Femur (tissue), 1 donor: Measurements from ENCODE around the gene MUC16.

Source experiments
- DNase-seq: peaks from one replicate; pipeline ENCODE4 v3.0.0-alpha.2; 2017

MUC16 gene

GRCh38 chr19:9000933-9001332, 9.3 kb downstream of the MUC16 start:
- no peak for DNase-seq

GRCh38 chr19:8988204-8988603, 22.0 kb downstream of the MUC16 start:
- DNase-seq, result no peak

- no peak for DNase-seq
Observed at GRCh38 chr19:8986296-8986695, 23.9 kb downstream of the MUC16 start.

- DNase-seq, result no peak
Observed at GRCh38 chr19:8973501-8974091, 36.6 kb downstream of the MUC16 start.

- no peak for DNase-seq
Observed at GRCh38 chr19:8965887-8966286, 44.3 kb downstream of the MUC16 start.
